GM12892 (cell line): Measurements from ENCODE around the gene ASPSCR1.

Experiments
- POLR2A ChIP-seq: IDR thresholded peaks from 2 replicates; pipeline ENCODE4 v1.6.1; 2011; ENCODE audit warnings: low read depth, low read length, control low read depth
- POLR2AphosphoS5 ChIP-seq: IDR thresholded peaks from 2 replicates; pipeline ENCODE4 v1.6.1; 2011; ENCODE audit warnings: low read depth, low read length, control low read depth
- TAF1 ChIP-seq: IDR thresholded peaks from 2 replicates; pipeline ENCODE4 v1.6.1; 2011; ENCODE audit warnings: low read depth, mild to moderate bottlenecking, control low read depth, low read length, borderline replicate concordance

DNA sequence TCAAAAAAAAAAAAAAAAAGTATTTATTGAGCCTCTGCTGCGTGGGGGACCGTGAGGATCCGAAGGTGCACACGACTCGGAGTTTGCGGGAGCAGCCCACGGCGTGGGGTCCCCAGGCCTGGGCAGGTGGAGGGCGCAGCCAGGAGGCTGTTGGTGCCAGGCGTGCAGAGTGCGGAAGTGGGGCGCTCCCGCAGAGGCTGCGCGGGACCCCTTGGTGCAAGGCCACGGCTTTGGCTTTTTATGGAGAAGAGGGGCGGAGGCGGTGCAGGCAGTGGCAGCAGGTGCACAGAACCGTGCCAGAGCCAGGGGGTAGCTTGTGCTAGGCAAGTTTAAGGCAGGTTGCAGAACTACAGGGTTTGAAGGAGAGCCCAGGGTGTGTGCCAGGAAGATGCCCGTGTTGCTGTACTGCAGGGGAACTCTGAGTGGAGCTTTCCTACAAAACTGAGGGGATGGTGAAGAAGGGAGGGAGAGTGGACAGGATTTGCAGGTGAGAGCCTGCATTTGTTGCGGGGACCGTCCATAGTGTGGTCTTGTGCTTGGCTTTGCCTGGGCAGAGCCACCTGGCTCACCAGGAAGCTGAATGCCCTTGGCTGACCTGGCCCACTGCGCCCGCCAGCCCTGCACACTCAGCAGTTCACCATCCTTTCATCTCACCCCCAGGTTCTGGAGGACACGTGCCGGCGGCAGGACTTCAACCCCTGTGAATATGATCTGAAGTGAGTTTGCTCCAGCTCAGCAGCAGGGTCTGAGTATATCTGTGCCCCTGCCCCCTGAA, 1.3 kb downstream of the ASPSCR1 start:
- TF ChIP-seq POLR2AphosphoS5 (no peak), POLR2A (no peak), TAF1 (no peak)
